Measurements from ENCODE around the gene MITF.

The MITF gene

DNA sequence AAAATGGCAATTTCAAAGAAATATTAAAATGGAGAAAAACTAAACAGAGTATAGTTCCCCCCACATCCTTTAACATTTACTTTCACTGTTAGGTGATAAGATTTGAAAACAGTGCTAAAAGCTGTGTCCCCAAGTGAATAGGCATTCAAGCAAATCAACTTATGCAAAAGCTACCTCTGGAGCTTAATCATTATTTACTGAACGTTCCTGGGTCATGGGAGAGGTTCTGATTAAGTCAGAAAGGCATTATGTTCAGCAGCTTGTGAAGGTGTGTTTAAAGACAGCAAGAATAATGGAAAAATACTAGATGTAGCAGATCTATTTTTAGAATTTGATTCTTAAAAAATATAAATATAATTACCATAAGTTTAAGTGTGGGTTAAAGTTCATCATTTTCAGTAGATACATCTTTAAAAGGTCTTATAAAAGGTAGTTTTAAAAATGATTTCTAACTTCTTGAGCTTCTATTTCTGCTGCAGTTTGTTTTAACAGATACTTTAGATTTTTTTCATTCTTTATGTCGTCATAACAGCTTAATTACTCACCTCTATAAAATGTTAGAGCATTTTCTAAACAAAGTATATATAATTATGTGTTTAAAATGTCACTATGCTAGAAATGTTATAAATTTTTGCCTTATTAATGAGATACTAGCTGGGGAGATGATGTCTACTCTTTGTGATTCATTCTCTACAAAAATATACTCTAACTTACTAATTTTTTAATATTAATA is 127.9 kb downstream of the MITF start:
- Histone ChIP-seq H3K4me1 (ENCODE audit: insufficient read depth, low read length) (0 out of 2 replicates have a peak, but pooled peaks cover 5% of the 10 kb centered on the region), H3K9me3 (ENCODE audit: control insufficient read depth, insufficient read depth, low read length) (no peaks in the 10 kb centered on the region), H3K9ac (ENCODE audit: low read depth, low read length) (no peak overlapping the region), H3K36me3 (ENCODE audit: insufficient read depth, low read length) (no peaks in the 10 kb centered on the region)

DNA sequence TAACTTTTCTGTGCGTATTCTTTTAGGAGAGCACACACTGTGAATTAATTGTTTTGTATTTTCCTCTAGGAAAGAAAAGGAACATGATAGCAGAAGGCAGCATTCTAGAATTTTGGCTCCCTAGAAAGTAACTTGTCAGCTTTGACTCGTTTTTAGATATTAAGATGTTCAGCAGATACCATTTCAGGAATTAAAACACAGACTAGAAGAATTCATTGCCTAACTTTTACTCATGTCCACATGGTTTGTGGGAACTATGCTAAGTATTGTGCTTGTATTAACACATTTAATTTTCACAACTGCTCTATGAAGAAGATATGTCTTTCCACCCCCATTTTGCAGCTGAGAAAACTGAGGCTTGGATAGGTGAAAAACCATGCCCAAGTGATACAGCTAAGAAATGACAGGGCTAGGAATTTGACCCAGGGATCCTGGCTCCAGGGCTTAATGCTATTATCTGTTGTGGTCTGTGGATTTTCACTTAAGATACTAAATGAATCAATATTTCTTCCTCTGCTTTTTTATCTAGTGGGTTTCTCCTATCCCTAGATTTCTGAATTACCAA is 128.8 kb downstream of the MITF start:
- no peaks in the 10 kb centered on the region for H3K36me3 ChIP-seq (ENCODE audit: insufficient read depth, low read length)
- no peak overlapping the region for H3K9ac ChIP-seq (ENCODE audit: low read depth, low read length)
- no peaks in the 10 kb centered on the region for H3K9me3 ChIP-seq (ENCODE audit: control insufficient read depth, insufficient read depth, low read length)
- H3K4me1 ChIP-seq (ENCODE audit: insufficient read depth, low read length) = 0 out of 2 replicates have a peak, but pooled peaks cover 5% of the 10 kb centered on the region

DNA sequence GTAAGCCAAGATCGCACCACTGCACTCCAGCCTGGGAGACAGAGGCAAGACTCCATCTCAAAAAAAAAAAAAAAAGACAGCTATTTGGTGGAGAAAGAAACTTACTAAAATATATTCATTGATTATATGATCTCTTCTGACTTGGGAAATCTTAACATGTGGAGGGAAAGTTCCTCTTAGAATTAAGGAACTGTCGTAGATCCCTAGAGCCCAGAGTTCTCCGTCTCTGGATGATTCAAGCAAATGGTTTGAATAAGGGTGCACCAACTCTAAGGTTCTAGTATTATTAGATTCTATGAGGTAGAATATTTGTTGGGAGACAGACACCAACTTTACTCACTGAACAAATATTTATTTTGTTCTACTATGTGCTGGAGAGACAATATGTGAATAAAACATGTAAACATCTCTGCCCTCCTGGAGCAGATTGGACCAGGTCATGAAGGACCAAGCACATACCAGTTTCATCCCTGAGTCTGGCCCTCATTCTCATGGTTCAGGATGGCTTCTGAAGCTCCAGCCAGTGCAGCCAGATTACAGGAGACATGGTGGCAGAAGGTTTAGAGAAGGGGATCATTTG is 129.7 kb downstream of the MITF start:
- Histone ChIP-seq H3K9ac (ENCODE audit: low read depth, low read length) (no peak overlapping the region), H3K4me1 (ENCODE audit: insufficient read depth, low read length) (0 out of 2 replicates have a peak, but pooled peaks cover 5% of the 10 kb centered on the region), H3K36me3 (ENCODE audit: insufficient read depth, low read length) (no peaks in the 10 kb centered on the region), H3K9me3 (ENCODE audit: control insufficient read depth, insufficient read depth, low read length) (no peaks in the 10 kb centered on the region)

DNA sequence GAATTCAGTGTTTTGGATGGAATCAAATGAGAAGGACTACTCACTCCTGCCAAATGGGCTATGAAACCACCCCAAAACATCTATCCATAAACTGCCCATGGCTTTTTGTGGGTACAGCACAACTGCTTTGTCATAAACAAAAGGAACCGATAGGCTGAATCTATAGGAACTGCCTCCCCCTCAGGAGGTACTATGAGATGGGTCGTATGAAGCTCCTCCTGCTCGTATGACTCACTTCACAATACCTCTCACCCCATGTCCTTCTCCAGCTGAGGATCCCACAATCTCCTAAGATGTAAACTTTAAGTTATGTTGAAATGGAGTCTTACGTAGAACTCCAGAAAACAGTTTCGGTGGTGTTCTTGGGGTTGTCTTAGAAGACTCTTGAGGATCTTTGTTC is 130.4 kb downstream of the MITF start:
- Histone ChIP-seq H3K9me3 (ENCODE audit: control insufficient read depth, insufficient read depth, low read length) (no peaks in the 10 kb centered on the region), H3K36me3 (ENCODE audit: insufficient read depth, low read length) (no peaks in the 10 kb centered on the region), H3K4me1 (ENCODE audit: insufficient read depth, low read length) (0 out of 2 replicates have a peak, but pooled peaks cover 5% of the 10 kb centered on the region), H3K9ac (ENCODE audit: low read depth, low read length) (no peak overlapping the region)

DNA sequence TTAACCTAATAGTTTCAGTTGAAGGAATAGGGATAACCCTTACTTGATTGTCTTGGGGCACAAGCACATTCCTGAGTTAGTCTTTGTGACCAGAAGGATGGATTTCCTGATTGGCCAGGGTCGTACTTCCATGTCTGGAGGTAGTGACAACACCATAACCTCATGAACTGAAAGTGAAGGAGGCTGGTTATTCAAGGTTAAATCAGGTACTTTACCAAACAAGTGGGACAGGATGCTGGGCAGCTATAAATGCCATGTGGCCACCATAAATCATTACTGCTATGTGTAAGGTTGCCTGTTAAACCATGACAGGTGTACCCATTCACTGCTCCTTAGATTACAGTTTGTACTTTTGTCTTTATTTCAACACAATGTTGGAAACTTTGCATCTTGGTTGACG is 132.0 kb downstream of the MITF start:
- H3K9ac ChIP-seq (ENCODE audit: low read depth, low read length) = no peak overlapping the region
- H3K36me3 ChIP-seq (ENCODE audit: insufficient read depth, low read length) = no peaks in the 10 kb centered on the region
- H3K4me1 ChIP-seq (ENCODE audit: insufficient read depth, low read length) = 0 out of 2 replicates have a peak, but pooled peaks cover 2% of the 10 kb centered on the region
- no peaks in the 10 kb centered on the region for H3K9me3 ChIP-seq (ENCODE audit: control insufficient read depth, insufficient read depth, low read length)

DNA sequence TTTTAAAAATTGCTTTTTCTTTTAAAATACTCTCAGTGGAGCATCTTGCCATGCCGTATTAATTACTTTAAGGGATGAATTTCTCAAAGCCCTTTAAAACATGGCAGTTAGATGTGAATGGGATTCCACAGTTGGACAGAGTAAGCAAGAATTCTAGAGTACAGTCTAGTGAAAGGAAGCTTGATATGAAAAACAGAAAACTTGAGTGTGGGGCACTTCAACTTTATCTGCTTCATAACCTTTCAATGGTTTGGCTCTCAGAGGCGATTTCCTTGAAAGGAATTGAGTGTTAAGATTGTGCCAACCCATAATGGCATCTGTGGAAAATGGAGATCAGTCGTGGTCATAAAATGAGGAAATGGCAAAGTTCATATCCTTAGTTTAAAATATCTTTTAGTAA is 132.6 kb downstream of the MITF start:
- H3K4me1 ChIP-seq (ENCODE audit: insufficient read depth, low read length) = no peaks in the 10 kb centered on the region
- no peaks in the 10 kb centered on the region for H3K9me3 ChIP-seq (ENCODE audit: control insufficient read depth, insufficient read depth, low read length)
- H3K36me3 ChIP-seq (ENCODE audit: insufficient read depth, low read length) = no peaks in the 10 kb centered on the region
- no peak overlapping the region for H3K9ac ChIP-seq (ENCODE audit: low read depth, low read length)

DNA sequence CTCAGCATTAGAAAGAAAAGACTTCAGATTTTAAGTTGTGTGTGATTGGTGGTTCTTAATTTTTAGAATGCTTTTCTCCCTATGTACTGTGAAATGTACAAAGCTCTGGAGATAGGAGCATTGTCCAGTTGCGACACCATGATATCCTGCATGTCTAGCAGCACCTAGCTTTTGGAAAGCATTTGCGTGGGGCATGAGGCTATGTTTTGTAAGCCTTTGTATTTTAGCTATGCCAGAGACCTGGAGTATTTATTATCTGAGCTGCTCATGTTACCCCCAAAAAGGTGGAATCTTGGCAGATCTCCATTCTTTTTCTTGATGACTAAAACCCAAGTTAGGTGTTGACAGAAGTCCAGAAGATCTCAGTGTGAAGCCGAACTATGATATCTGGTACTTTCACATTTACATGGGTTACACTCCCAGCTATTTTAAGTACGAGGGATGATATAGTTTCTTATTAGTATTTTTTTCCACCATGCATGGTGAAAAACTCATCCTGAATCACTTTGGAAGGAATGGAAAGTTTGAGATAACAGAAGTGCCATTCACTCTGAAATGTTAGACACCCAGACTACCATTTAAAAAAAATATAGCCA is 133.6 kb downstream of the MITF start:
- Histone ChIP-seq H3K9me3 (ENCODE audit: control insufficient read depth, insufficient read depth, low read length) (no peaks in the 10 kb centered on the region), H3K36me3 (ENCODE audit: insufficient read depth, low read length) (no peaks in the 10 kb centered on the region), H3K4me1 (ENCODE audit: insufficient read depth, low read length) (no peaks in the 10 kb centered on the region), H3K9ac (ENCODE audit: low read depth, low read length) (no peak overlapping the region)

DNA sequence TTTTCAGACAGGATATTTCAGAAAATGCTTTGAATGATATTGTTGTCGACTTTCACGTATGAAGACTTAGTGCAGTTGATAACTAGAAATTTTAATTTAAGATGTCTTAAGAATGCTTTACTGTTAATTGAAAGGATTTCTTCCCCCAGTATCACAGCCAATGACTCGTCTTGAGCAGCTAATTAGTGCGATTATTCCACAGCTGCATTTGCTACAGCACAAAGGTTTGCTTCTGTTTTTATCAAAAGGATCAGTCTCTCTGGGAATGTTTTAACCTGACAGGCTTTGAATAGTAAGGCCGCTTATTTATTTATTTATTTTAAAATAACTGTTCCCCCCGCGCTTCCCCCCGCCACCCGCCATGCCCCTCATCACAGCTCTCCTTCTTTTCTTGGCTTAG is 136.8 kb downstream of the MITF start:
- H3K36me3 ChIP-seq (ENCODE audit: insufficient read depth, low read length) = no peaks in the 10 kb centered on the region
- H3K4me1 ChIP-seq (ENCODE audit: insufficient read depth, low read length) = no peaks in the 10 kb centered on the region
- H3K9me3 ChIP-seq (ENCODE audit: control insufficient read depth, insufficient read depth, low read length) = no peaks in the 10 kb centered on the region
- H3K9ac ChIP-seq (ENCODE audit: low read depth, low read length) = no peak overlapping the region

DNA sequence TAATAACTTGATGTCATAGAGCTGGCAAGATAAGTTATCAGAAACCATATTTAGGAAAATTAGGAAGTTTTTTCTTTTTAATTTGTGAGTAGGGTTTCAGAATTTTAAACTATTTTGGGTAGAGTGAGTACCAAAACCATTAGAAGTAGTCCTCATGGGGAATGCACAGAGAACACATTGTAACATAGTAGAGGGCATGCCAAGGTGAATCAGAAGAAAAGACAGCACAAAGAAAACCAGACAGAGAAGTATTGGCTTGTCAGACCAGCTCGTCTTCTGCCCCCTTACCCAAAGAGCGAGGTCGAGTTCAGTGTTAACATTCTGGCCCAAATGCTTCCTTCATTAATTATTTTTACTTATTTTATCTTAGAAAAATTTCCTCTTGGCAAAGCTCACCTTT is 139.0 kb downstream of the MITF start:
- H3K36me3 ChIP-seq (ENCODE audit: insufficient read depth, low read length) = no peaks in the 10 kb centered on the region
- no peak overlapping the region for H3K9ac ChIP-seq (ENCODE audit: low read depth, low read length)
- no peaks in the 10 kb centered on the region for H3K4me1 ChIP-seq (ENCODE audit: insufficient read depth, low read length)
- H3K9me3 ChIP-seq (ENCODE audit: control insufficient read depth, insufficient read depth, low read length) = no peaks in the 10 kb centered on the region

DNA sequence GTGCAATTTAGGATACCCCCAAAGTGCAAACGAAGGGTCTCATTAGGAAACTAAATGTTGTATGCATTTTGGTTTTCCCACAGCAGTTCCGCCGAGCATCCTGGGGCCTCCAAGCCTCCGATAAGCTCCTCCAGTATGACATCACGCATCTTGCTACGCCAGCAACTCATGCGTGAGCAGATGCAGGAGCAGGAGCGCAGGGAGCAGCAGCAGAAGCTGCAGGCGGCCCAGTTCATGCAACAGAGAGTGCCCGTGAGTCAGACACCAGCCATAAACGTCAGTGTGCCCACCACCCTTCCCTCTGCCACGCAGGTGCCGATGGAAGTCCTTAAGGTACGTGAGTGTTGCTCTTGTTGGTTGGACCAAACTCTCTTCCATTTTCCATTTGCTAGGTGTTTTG is 139.8 kb downstream of the MITF start:
- Histone ChIP-seq H3K9ac (ENCODE audit: low read depth, low read length) (no peak overlapping the region), H3K9me3 (ENCODE audit: control insufficient read depth, insufficient read depth, low read length) (no peaks in the 10 kb centered on the region), H3K4me1 (ENCODE audit: insufficient read depth, low read length) (no peaks in the 10 kb centered on the region), H3K36me3 (ENCODE audit: insufficient read depth, low read length) (no peaks in the 10 kb centered on the region)

DNA sequence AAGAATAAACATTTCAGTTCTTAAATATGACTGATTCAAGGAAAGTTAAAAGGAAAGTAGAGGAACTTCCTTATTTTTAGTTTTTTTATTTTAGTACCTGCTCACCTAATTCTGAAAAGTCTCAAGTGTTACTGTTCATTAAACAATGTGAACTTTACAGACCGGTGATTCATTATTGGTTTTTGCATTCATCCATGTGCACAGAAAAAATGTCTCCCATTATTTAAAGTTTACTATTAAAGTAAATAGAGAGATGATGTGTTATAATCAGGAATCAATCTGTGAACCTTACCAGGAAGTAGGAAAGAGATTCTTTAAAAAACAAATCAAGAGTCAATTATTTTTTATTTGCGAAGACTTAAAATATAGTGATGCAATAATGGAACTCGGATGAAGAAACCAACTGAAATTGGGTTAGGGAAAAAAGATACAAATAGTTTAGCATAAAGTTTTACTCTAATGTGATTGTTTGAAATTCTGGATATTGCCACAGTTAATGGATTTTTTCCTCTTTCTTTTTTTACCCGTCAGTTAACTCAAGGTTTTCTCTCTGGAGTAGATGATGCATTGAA is 140.9 kb downstream of the MITF start:
- no peak overlapping the region for H3K9ac ChIP-seq (ENCODE audit: low read depth, low read length)
- H3K36me3 ChIP-seq (ENCODE audit: insufficient read depth, low read length) = no peaks in the 10 kb centered on the region
- no peaks in the 10 kb centered on the region for H3K4me1 ChIP-seq (ENCODE audit: insufficient read depth, low read length)
- no peaks in the 10 kb centered on the region for H3K9me3 ChIP-seq (ENCODE audit: control insufficient read depth, insufficient read depth, low read length)

DNA sequence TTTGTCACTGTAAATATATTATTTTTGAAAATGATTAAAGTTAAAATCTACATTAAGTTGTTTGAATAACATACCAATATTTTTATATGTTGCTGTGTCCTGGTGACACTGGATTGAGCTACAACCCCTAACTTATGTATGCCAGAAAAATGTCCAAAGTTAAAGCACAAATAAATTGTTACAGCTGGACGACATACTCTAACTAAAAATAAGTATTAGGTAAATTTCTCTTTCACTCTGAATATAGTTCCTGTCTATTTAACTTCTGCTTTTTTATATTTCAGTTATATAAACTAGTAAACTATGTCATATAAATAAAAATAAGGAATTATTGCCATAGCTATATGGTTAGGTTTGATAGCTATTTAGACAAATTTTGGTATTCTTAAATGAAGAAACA is 141.8 kb downstream of the MITF start:
- Histone ChIP-seq H3K36me3 (ENCODE audit: insufficient read depth, low read length) (no peaks in the 10 kb centered on the region), H3K9ac (ENCODE audit: low read depth, low read length) (no peak overlapping the region), H3K4me1 (ENCODE audit: insufficient read depth, low read length) (no peaks in the 10 kb centered on the region), H3K9me3 (ENCODE audit: control insufficient read depth, insufficient read depth, low read length) (no peaks in the 10 kb centered on the region)

DNA sequence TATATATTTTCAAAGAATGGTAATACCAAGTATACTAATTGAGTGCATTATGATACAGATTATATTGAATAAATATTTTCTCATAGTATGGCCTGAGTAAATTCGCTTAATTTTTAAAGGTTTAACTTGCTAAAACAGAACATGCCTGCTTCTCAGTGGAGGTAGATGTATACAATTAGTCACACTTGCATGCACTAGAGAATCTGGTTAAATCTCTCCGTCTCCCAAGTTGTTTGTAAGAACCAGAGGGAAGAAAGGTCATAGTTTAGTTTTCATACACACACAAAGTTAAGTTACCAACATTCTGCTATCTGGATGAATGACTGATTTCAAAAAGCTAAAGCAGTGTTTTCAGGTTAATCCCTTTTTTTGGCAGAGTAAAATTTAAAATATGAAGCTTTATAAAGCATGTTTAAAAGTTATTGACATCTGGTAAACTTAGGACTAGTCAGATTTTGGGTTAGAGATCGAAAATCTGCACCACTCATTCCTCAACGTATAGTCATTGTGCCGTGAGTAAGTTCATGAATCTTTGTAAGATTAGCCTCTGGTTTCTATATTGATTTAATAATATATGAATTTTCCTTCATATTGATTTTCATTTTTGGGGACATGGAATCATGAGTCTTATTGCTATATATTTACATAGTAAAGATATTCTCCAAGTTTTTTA is 142.6 kb downstream of the MITF start:
- Histone ChIP-seq H3K9me3 (ENCODE audit: control insufficient read depth, insufficient read depth, low read length) (no peaks in the 10 kb centered on the region), H3K4me1 (ENCODE audit: insufficient read depth, low read length) (no peaks in the 10 kb centered on the region), H3K9ac (ENCODE audit: low read depth, low read length) (no peak overlapping the region), H3K36me3 (ENCODE audit: insufficient read depth, low read length) (no peaks in the 10 kb centered on the region)

DNA sequence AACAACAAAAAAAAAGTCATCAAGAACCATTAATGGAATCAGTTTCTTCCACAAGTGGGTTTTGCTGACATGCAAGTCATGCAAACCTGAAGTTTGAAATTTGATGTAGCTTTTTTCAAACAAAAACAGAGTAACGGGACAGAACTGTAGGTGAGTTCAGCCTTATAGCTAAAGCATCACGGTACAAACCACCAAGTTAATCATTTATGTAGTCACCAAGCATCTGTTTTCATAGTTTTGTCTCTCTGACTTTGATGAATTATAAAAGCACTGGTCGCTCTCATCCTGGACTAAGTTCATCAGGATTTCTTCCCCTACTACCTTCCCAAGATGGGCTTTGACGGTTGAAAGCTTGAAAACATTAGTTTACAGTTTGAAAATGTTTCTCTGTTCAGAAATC is 143.3 kb downstream of the MITF start:
- H3K9me3 ChIP-seq (ENCODE audit: control insufficient read depth, insufficient read depth, low read length) = no peaks in the 10 kb centered on the region
- no peaks in the 10 kb centered on the region for H3K4me1 ChIP-seq (ENCODE audit: insufficient read depth, low read length)
- no peak overlapping the region for H3K9ac ChIP-seq (ENCODE audit: low read depth, low read length)
- no peaks in the 10 kb centered on the region for H3K36me3 ChIP-seq (ENCODE audit: insufficient read depth, low read length)
